Fibroblast of mammary gland (primary cell): ENCODE measurements around the gene GNB1L.

Experiments used
- DNase-seq: peaks from one replicate; pipeline ENCODE4 v3.0.0-alpha.2; 2010; ENCODE audit warnings: low read depth
- H3K4me3 ChIP-seq: 2 replicates; pipeline ENCODE4 v1.5.1; 2011; ENCODE audit warnings: low read depth, mild to moderate bottlenecking, low read length, moderate library complexity; ENCODE audit not compliant: control insufficient read depth
- CTCF ChIP-seq: conservative IDR thresholded peaks from 2 replicates; pipeline ENCODE4 v1.5.1; 2011; ENCODE audit warnings: low read depth, low read length, inconsistent platforms; ENCODE audit not compliant: control insufficient read depth, insufficient read depth

GNB1L gene

GRCh38 chr22:19758896-19759426 is 95.7 kb downstream of the GNB1L start:
- TF ChIP-seq CTCF: no peak
- DNase-seq: no peak
- no peak overlapping the region for H3K4me3 ChIP-seq

- TF ChIP-seq CTCF: no peak
- DNase-seq: no peak
- no peak overlapping the region for H3K4me3 ChIP-seq
Measured at GRCh38 chr22:19757985-19758895, 96.4 kb downstream of the GNB1L start.

GRCh38 chr22:19757140-19757984 is 97.3 kb downstream of the GNB1L start:
- no peak overlapping the region for H3K4me3 ChIP-seq
- no peak for TF ChIP-seq CTCF
- DNase-seq: no peak

- no peak for DNase-seq
- no peak overlapping the region for H3K4me3 ChIP-seq
- peak; percentile 27 for TF ChIP-seq CTCF
Measured at GRCh38 chr22:19756288-19757128, 98.2 kb downstream of the GNB1L start.

- TF ChIP-seq CTCF: no peak
- DNase-seq: no peak
- H3K4me3 ChIP-seq: no peak overlapping the region
Measured at GRCh38 chr22:19755722-19756287, 98.9 kb downstream of the GNB1L start.
